IMR-90 (cell line): ENCODE measurements around the gene FRMD5. TPM values are rescaled to one million over a fixed set of nuclear protein-coding genes. Genes with fewer than 3 reads are reported as not detected.

Experiments
- ATAC-seq: fragments of 200-7000 bp; cut with Tn5 transposase; 2 replicates; pipeline ENCODE4 v1.9.1; 2020; ENCODE audit warnings: low read depth, mild to moderate bottlenecking, moderate library complexity
- BruUV-seq: library from RNA; stranded (reverse); fragments of 400-500 nt; replicated peaks from 2 replicates; lab custom pipeline; 2021; lab: Mats Ljungman, UMichigan
- CTCF ChIA-PET: fragments of 300-600 bp; formaldehyde crosslinking; extraction: SDS; loops from one replicate; lab custom pipeline; 2021; ENCODE audit warnings: antibody characterized with exemption; lab: Yijun Ruan, JAX
- POLR2A ChIA-PET: fragments of 300-600 bp; sonication (Branson Sonifier 250); formaldehyde crosslinking; loops from one replicate; lab custom pipeline; 2022; ENCODE audit warnings: antibody characterized with exemption; ENCODE audit not compliant: unreplicated experiment; lab: Charles Lee
- DNase-seq: peaks from one replicate; pipeline ENCODE4 v3.0.0; 2013
- H2AFZ ChIP-seq: replicated peaks from 2 replicates; pipeline ENCODE3; 2013; ENCODE audit warnings: low read length, mild to moderate bottlenecking; ENCODE audit not compliant: poor library complexity
- H2AK5ac ChIP-seq: 2 replicates; pipeline ENCODE4 v1.6.1; 2013; ENCODE audit warnings: low read depth, low read length, inconsistent platforms
- H2AK9ac ChIP-seq: replicated peaks from 2 replicates; pipeline ENCODE3; 2013; ENCODE audit warnings: mild to moderate bottlenecking, low read depth, low read length, moderate library complexity; ENCODE audit not compliant: poor library complexity
- H2BK120ac ChIP-seq: 2 replicates; pipeline ENCODE4 v1.6.1; 2013; ENCODE audit warnings: low read depth, low read length, inconsistent platforms
- H2BK15ac ChIP-seq: 3 replicates; pipeline ENCODE4 v1.6.1; 2013; ENCODE audit warnings: low read depth, low read length, inconsistent platforms
- H2BK20ac ChIP-seq: 2 replicates; pipeline ENCODE4 v1.6.1; 2013; ENCODE audit warnings: low read depth, mild to moderate bottlenecking, inconsistent platforms, low read length, moderate library complexity
- H2BK5ac ChIP-seq: 2 replicates; pipeline ENCODE4 v1.6.1; 2013; ENCODE audit warnings: mild to moderate bottlenecking, low read depth, low read length, inconsistent platforms; ENCODE audit not compliant: poor library complexity, severe bottlenecking
- H3K14ac ChIP-seq: replicated peaks from 2 replicates; pipeline ENCODE4 v1.6.1; 2013; ENCODE audit warnings: low read depth, low read length, inconsistent platforms
- H3K18ac ChIP-seq: 2 replicates; pipeline ENCODE4 v1.6.1; 2013; ENCODE audit warnings: low read depth, low read length, control low read depth
- H3K23ac ChIP-seq: 2 replicates; pipeline ENCODE4 v1.6.1; 2013; ENCODE audit warnings: low read depth, low read length, inconsistent platforms
- H3K27ac ChIP-seq: 2 replicates; pipeline ENCODE4 v1.5.1; 2013; ENCODE audit warnings: mild to moderate bottlenecking, control low read depth, low read length; ENCODE audit not compliant: insufficient read depth
- H3K27me3 ChIP-seq: 2 replicates; pipeline ENCODE4 v1.6.1; 2013; ENCODE audit warnings: low read length; ENCODE audit not compliant: control insufficient read depth, insufficient read depth
- H3K36me3 ChIP-seq: 2 replicates; pipeline ENCODE4 v1.6.1; 2013; ENCODE audit warnings: low read length, mixed read lengths; ENCODE audit not compliant: control insufficient read depth, insufficient read depth
- H3K4ac ChIP-seq: 2 replicates; pipeline ENCODE4 v1.6.1; 2013; ENCODE audit warnings: low read depth, low read length, inconsistent platforms
- H3K4me1 ChIP-seq: 2 replicates; pipeline ENCODE4 v1.6.1; 2013; ENCODE audit warnings: low read length, mixed read lengths; ENCODE audit not compliant: control insufficient read depth, insufficient read depth
- H3K4me2 ChIP-seq: 2 replicates; pipeline ENCODE4 v1.6.1; 2013; ENCODE audit warnings: low read depth, mild to moderate bottlenecking, control low read depth, low read length, moderate library complexity
- H3K4me3 ChIP-seq: 2 replicates; pipeline ENCODE4 v1.5.1; 2013; ENCODE audit warnings: low read depth, mild to moderate bottlenecking, control low read depth, low read length, moderate library complexity; ENCODE audit not compliant: insufficient read depth
- H3K56ac ChIP-seq: 2 replicates; pipeline ENCODE4 v1.6.1; 2013; ENCODE audit warnings: low read length, inconsistent platforms; ENCODE audit not compliant: insufficient read depth; ENCODE audit errors: extremely low read depth
- H3K79me1 ChIP-seq, 2 experiments: 2 replicates each; pipeline ENCODE4 v1.6.1; 2013; ENCODE audit warnings: low read length in 2 of 2, inconsistent platforms in 1 of 2, low read depth in 1 of 2
- H3K9ac ChIP-seq: 2 replicates; pipeline ENCODE4 v1.6.1; 2013; ENCODE audit warnings: low read depth, low read length, control low read depth
- H3K9me1 ChIP-seq: 2 replicates; pipeline ENCODE4 v1.6.1; 2013; ENCODE audit warnings: low read length, inconsistent platforms; ENCODE audit not compliant: insufficient read depth
- H3K9me3 ChIP-seq: 2 replicates; pipeline ENCODE4 v1.6.1; 2013; ENCODE audit warnings: low read length; ENCODE audit not compliant: control insufficient read depth, insufficient read depth
- H4K20me1 ChIP-seq: 2 replicates; pipeline ENCODE4 v1.6.1; 2013; ENCODE audit warnings: low read length, inconsistent platforms; ENCODE audit not compliant: insufficient read depth
- H4K5ac ChIP-seq: 2 replicates; pipeline ENCODE4 v1.6.1; 2013; ENCODE audit warnings: mild to moderate bottlenecking, low read depth, low read length, control low read depth
- H4K8ac ChIP-seq, 2 experiments: 2 replicates each; pipeline ENCODE4 v1.6.1; 2013; ENCODE audit warnings: low read depth in 2 of 2, low read length in 2 of 2, control low read depth in 1 of 2, inconsistent platforms in 1 of 2
- H4K91ac ChIP-seq: 2 replicates; pipeline ENCODE4 v1.6.1; 2013; ENCODE audit warnings: low read depth, low read length, inconsistent platforms; ENCODE audit not compliant: insufficient read depth
- BHLHE40 ChIP-seq: fragments of 150-350 bp; IDR thresholded peaks from 2 replicates; pipeline ENCODE4 v1.6.1; 2016; ENCODE audit warnings: mild to moderate bottlenecking, low read depth, low read length
- CEBPB ChIP-seq: IDR thresholded peaks from 2 replicates; pipeline ENCODE4 v1.6.1; 2012; ENCODE audit warnings: low read depth, low read length, improper control_type of control experiment
- CHD1 ChIP-seq: IDR thresholded peaks from 2 replicates; pipeline ENCODE4 v1.6.1; 2012; ENCODE audit warnings: low read depth, low read length, improper control_type of control experiment
- CTCF ChIP-seq: conservative IDR thresholded peaks from 2 replicates; pipeline ENCODE4 v1.5.1; 2012; ENCODE audit warnings: mild to moderate bottlenecking, low read depth, low read length, improper control_type of control experiment
- ELK1 ChIP-seq: fragments of 150-350 bp; IDR thresholded peaks from 2 replicates; pipeline ENCODE4 v1.6.1; 2016; ENCODE audit warnings: low read depth, mild to moderate bottlenecking, low read length, moderate library complexity, borderline replicate concordance
- FOS ChIP-seq: fragments of 150-350 bp; IDR thresholded peaks from 2 replicates; pipeline ENCODE4 v1.6.1; 2016; ENCODE audit warnings: low read depth, low read length
- MAFK ChIP-seq: IDR thresholded peaks from 2 replicates; pipeline ENCODE4 v1.6.1; 2012; ENCODE audit warnings: low read depth, low read length, improper control_type of control experiment
- NFE2L2 ChIP-seq: fragments of 150-350 bp; IDR thresholded peaks from 2 replicates; pipeline ENCODE4 v1.6.1; 2016; ENCODE audit warnings: low read depth, mild to moderate bottlenecking, low read length
- POLR2A ChIP-seq: IDR thresholded peaks from 2 replicates; pipeline ENCODE4 v1.6.1; 2012; ENCODE audit warnings: mild to moderate bottlenecking, low read depth, low read length
- RAD21 ChIP-seq: IDR thresholded peaks from 2 replicates; pipeline ENCODE4 v1.6.1; 2012; ENCODE audit warnings: low read length, improper control_type of control experiment
- USF2 ChIP-seq: fragments of 150-350 bp; IDR thresholded peaks from 2 replicates; pipeline ENCODE4 v1.6.1; 2017; ENCODE audit warnings: mild to moderate bottlenecking, antibody characterized with exemption, low read length, low read depth
- WGBS, 2 experiments: methylation state at CpG; one replicate each; pipeline versions ENCODE4 v1.1.5 to v1.1.7; 2013; ENCODE audit warnings: missing lambda C conversion rate in 2 of 2; ENCODE audit not compliant: insufficient read length in 1 of 2; ENCODE audit errors: extremely low coverage in 2 of 2; 5-methylcytosine and 5-hydroxymethylcytosine counted together
- dilution Hi-C: fragments of 300-500 bp; cut with HindIII; formaldehyde crosslinking; loops from one replicate; pipeline ENCODE4 v1.14.3; 2018; ENCODE audit warnings: low sequenced_read_pairs; ENCODE audit not compliant: unreplicated experiment
- in situ Hi-C: fragments of 300-500 bp; cut with MboI; formaldehyde crosslinking; loops from 3 replicates; pipeline ENCODE4 v1.14.3; 2019; ENCODE audit warnings: low sequenced_read_pairs, inconsistent platforms, mixed read lengths
- intact Hi-C: fragments of 100-400 bp; cut with micrococcal nuclease; formaldehyde crosslinking; loops from 2 replicates; pipeline ENCODE4 v1.10.0; 2022
- polyA plus RNA-seq, 3 experiments: library from polyadenylated mRNA; depleted of rRNA; stranded (reverse); fragments of >200 nt; gene quantifications; 2 replicates each; pipeline ENCODE4 v1.2.3, GENCODE V29; 2012; ENCODE audit warnings: low replicate concordance in 1 of 3
- total RNA-seq: library from RNA; depleted of rRNA; stranded (reverse); fragments of >200 nt; gene quantifications from 2 replicates; pipeline ENCODE4 v1.2.3, GENCODE V29; 2012

The FRMD5 gene
- total and polyA plus RNA-seq, 2 of the 4 experiments (the other 2 are of a cell fraction), result 4.1 to 5.4 TPM

GRCh38 chr15:43987924-43988323, 207.1 kb downstream of the FRMD5 start:
- H3K4me1 ChIP-seq, result no peaks in the 10 kb centered on the region
- intact Hi-C loops (no loop called here), in situ Hi-C loops (no loop called here), dilution Hi-C loops (no loop called here)
- TF ChIP-seq RAD21, result no peak
- TF ChIP-seq NFE2L2, result no peak
- no peak for TF ChIP-seq CTCF
- no peak for TF ChIP-seq CEBPB
- TF ChIP-seq MAFK, result no peak
- no peak for TF ChIP-seq BHLHE40
- no peak for TF ChIP-seq ELK1
- no peak for TF ChIP-seq POLR2A
- TF ChIP-seq USF2, result no peak
- no peak for TF ChIP-seq FOS
- no peak for TF ChIP-seq CHD1
- no peak overlapping the region for H2AFZ ChIP-seq
- no peaks in the 10 kb centered on the region for H3K9me1 ChIP-seq
- no peaks in the 10 kb centered on the region for H3K79me1 ChIP-seq
- H3K36me3 ChIP-seq, result no peaks in the 10 kb centered on the region
- no peak overlapping the region for H3K4me2 ChIP-seq
- H3K9me3 ChIP-seq, result no peaks in the 10 kb centered on the region
- no CpG with 5 or more reads among the region's 1 CpG for WGBS, 2 experiments
- ATAC-seq, result no peak
- no peak overlapping the region for H4K8ac ChIP-seq
- CTCF ChIA-PET, result no interaction called here
- H4K5ac ChIP-seq, result no peak overlapping the region
- no peak overlapping the region for H3K9ac ChIP-seq
- BruUV-seq, result no TSS peak
- no peak overlapping the region for H3K23ac ChIP-seq
- no peak overlapping the region for H2BK20ac ChIP-seq
- H3K4ac ChIP-seq, result no peak overlapping the region
- no peak overlapping the region for H2BK120ac ChIP-seq
- no peak overlapping the region for H3K27ac ChIP-seq
- no peak overlapping the region for H3K14ac ChIP-seq
- H2AK5ac ChIP-seq, result no peak overlapping the region
- no peak overlapping the region for H2AK9ac ChIP-seq
- H3K27me3 ChIP-seq, result no peaks in the 10 kb centered on the region
- POLR2A ChIA-PET, result no interaction called here
- no peak overlapping the region for H2BK5ac ChIP-seq
- H2BK15ac ChIP-seq, result no peak overlapping the region
- H4K91ac ChIP-seq, result no peak overlapping the region
- H3K18ac ChIP-seq, result no peak overlapping the region
- no peak overlapping the region for H3K56ac ChIP-seq
- no peak for DNase-seq
- H3K4me3 ChIP-seq, result no peak overlapping the region
- H4K20me1 ChIP-seq, result no peaks in the 10 kb centered on the region
